HG02763 (cell line): ENCODE results near the gene LANCL3.
"Not testable (repeated sequence)": the region's sequence is repeated elsewhere in the genome, so short reads cannot be mapped to it uniquely, and the experiment has no call there.

Experiments
- ATAC-seq: cut with Tn5 transposase; IDR thresholded peaks from one replicate; pipeline ENCODE4 v1.9.1; 2021; ENCODE audit warnings: mild to moderate bottlenecking, moderate library complexity; ENCODE audit not compliant: unreplicated experiment

LANCL3 gene

DNA sequence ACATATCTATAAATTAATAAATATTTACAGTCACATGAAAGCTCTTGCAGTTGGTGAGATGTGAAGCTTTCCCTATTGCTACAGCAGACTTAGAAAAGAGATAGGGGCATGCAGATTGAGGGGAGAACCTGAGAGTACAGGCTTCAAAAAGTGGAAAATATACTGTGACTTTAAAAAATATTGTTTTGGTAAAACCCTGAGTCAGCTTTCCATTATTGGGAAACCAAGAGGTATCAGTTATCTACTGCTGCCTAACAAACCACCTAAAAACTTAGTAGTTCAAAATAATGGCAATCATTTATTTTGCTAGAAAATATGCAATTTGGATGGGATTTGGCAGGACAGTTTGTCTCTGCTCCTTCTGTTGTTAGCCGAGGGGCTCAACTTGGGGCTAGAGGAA is 38.3 kb downstream of the LANCL3 start:
- no peak for ATAC-seq

DNA sequence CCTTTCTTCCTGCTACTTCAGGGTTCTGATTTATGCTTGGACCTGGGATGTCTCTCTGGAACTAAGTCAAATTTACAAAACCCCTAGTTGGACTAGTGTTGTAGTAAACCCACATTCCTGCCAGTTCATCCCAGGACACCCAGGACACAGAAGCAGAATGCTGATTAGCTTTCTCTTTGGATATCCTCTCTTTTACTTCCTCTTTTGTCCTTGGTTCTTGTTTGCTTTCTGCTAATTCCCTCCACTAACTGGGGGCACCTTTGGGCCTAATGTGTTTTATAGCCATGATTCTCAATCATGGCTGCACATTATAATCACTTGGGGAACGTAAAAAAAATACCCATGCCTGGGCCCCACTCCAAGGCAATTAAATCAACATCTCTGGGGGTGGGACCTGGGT is 42.5 kb downstream of the LANCL3 start:
- no peak for ATAC-seq

GRCh38 chrX:37627602-37628001 is 56.1 kb downstream of the LANCL3 start:
- no peak for ATAC-seq

- ATAC-seq = no peak
These were observed 66.6 kb downstream of the LANCL3 start for GRCh38 chrX:37638047-37638446.

GRCh38 chrX:37640142-37640541 is 68.7 kb downstream of the LANCL3 start:
- ATAC-seq = no peak

- no peak for ATAC-seq
These were observed 70.4 kb downstream of the LANCL3 start for GRCh38 chrX:37641859-37642258.

- no peak for ATAC-seq
These were observed 73.2 kb downstream of the LANCL3 start for GRCh38 chrX:37644381-37645305.

DNA sequence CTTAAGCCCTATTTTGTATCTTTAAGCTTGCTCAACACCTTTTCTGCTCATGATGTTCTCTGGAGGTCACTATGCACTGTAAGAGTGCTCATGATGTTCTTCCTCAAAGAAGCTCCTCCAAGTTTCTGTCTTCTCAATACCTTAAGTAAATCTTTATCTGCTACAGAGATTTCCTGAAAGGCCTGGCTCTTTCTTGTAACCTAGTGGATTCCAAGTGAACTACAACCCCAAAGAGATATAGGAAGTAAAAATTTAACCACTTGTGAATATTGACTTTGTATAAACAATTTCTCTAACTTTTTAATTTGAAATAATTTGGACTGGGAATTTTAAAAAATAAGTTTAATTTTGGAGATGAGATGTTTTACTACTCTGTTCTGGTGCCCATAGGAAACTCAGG is 74.8 kb downstream of the LANCL3 start:
- ATAC-seq = no peak

DNA sequence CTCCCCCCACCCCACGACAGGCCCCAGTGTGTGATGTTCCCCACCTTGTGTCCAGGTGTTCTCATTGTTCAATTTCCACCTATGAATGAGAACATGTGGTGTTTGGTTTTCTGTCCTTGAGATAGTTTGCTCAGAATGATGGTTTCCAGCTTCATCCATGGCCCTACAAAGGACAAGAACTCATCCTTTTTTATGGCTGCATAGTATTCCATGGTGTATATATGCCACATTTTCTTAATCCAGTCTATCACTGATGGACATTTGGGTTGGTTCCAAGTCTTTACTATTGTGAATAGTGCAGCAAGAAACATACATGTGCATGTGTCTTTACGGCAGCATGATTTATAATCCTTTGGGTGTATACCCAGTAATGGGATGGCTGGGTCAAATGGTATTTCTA is 79.4 kb downstream of the LANCL3 start:
- ATAC-seq = not testable (repeated sequence)

- ATAC-seq = no peak
These were observed 80.5 kb downstream of the LANCL3 start for GRCh38 chrX:37651921-37652452.

DNA sequence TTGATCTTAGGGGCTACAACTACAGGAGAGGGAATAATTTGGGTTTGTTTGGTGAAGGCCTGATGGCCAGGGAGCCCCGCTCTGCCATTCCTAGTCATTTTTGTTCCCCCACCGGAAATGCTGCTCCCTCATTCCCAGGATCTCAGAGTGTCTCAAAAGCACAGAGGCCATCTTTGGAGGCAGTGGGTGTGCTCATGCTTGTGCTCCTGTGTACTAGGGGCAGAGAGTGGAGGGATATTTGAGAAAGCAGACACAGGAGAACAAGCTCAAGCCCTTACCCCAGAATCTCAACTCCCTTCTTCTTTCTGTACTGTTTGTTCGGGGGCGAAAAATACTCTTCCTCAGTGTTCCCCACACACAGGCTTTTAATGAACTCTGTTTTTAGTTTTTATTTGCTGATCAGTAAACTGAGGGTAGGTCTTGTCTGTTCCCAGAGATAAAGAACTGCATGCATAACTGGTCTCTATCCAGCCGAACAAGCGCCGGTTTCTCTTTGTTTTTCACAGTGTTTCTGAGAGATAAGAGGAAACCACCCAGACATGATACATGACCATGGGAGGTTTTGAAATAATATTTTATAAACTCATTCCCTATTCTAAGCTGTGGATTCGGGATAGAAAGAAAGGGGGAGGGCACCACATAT is 81.2 kb downstream of the LANCL3 start:
- ATAC-seq = no peak

GRCh38 chrX:37653397-37654085 is 82.1 kb downstream of the LANCL3 start:
- no peak for ATAC-seq

DNA sequence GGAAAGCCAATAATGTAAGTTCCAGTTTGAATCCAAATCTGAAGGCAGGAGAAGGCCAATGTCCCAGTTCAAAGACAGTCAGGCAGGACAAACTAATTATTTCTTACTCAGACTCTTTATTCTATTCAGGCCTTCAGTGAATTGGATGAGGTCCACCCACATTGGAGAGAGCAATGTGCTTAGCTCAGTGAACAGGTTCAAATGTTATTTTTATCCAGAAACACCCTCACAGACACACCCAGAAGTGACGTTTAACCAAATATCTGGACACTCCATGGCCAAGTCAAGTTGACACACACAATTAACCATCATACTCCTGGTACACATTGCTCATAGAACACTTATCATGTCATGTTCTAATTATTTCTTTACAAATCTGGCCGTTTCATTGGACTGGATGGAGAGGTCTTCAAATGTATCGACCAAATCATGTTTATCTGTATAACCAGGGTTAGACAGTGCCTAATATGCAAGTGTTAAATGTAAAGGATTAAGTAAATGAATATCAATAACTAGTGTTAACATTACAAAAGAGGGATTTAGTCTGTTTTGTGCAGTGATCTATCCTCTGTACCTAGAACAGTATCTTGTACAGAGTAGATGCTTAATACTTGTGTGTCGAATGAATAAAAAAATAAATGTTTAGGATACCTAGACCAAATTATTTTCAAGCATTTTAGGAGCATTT is 87.0 kb downstream of the LANCL3 start:
- ATAC-seq = no peak

DNA sequence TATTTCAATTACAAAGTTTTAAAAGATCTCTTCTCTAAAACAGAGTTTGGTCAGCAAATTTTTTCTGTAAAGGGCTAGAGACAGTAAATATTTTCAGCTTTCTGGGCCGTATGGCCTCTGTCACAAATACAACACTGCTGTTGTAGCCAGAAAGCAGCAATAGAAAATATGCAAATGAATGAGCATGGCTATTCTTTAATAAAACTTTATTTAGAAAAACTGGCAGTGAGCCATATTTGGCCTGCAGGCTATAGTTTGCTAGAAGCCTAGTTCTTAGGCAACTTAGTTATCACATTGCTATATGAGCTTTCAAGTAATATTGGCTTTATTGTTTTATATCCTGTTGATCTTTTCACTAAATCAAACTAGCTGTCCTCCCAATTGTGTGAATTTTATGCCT is 87.6 kb downstream of the LANCL3 start:
- ATAC-seq = no peak

GRCh38 chrX:37662181-37662580 is 90.7 kb downstream of the LANCL3 start:
- no peak for ATAC-seq

GRCh38 chrX:37666516-37666915 is 95.1 kb downstream of the LANCL3 start:
- ATAC-seq = no peak

DNA sequence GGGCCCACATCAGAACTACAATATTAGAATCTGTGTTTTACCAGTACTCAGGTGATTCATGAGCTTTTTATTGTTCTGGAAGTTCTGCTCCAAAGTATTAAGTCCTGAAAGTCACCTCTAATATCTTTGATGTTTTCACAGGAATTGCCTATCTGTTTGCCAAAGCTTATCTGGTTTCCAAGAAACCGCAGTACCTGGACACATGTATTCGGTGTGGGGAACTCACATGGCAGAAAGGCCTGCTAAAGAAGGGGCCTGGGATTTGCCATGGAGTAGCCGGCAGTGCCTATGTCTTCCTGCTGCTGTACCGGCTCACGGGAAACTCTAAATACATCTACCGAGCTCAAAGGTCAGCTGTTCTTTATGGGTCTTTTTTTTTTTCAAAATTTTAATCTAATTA is 95.7 kb downstream of the LANCL3 start:
- ATAC-seq = no peak

DNA sequence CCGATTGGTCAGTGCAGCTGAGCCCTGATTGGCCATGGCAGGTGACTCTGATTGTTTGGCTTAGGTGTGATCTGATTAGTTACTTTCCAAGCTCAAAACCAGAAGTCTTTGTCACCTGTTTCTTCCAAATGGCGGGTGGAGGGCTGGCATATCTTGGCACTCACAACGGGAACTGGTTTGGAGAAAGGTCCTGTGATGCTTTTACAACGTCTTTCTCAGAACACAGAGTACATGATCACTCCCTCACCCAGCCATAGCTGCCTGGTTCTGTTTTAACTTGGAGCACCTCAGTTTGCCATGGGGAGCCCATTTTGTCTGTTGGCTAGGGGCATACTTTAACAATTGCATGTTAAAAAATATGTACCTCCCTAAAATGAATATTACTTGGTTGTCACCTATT is 101.1 kb downstream of the LANCL3 start:
- no peak for ATAC-seq

DNA sequence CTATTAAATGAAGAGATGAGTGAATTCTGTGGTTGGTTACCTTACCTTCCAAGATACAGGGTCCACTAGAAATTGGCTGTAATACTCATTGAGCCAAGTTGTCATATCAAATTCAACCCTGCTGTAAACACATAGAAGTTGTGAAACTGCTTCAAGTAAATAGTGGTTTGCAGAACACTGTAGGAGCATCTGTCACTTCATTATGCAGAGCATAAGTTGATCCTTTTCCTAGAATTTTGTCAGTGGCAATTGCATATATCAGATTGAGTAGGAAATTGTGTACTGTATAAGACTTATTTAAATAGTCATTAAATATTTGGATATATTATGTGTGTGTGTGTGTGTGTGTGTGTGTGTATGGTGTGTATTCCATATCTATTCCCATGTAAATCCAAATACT is 105.3 kb downstream of the LANCL3 start:
- ATAC-seq = no peak

GRCh38 chrX:37677243-37677642 is 105.8 kb downstream of the LANCL3 start:
- ATAC-seq = peak; percentile 18

DNA sequence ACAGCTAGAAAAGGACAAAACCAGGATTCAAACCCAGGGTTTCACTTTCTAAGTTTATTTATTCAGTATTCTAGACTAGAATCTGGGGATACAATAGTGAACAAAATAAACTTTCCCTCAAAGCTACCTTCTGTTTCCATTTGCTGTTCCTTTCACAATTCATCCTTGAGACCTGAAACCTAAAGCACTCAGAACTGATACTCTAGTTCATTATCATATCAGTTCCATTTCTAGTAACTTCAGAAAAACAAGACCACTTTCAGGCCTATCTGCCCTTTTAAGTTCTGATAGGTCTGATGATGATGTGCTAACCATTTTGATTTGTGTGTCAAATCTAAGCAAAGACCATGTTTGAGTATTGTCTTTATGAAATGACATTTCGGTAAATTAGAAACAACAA is 106.3 kb downstream of the LANCL3 start:
- ATAC-seq = peak; percentile 80
